DND-41 (cell line): ENCODE results near the gene GPR176.

Experiments
- ATAC-seq: fragments of 200-7000 bp; cut with Tn5 transposase; 3 replicates; pipeline ENCODE4 v1.9.1; 2021; ENCODE audit warnings: low read depth; ENCODE audit not compliant: insufficient read depth
- DNase-seq: peaks from one replicate; pipeline ENCODE4 v3.0.0-alpha.2; 2020
- H2AFZ ChIP-seq: 2 replicates; pipeline ENCODE4 v1.6.0; 2012; ENCODE audit warnings: low read depth, low read length
- H3K27ac ChIP-seq: 2 replicates; pipeline ENCODE4 v1.5.1; 2012; ENCODE audit warnings: low read length, inconsistent platforms
- H3K27me3 ChIP-seq: fragments of 200-600 bp; sonication (generic); 2 replicates; pipeline ENCODE4 v1.6.0; 2012; ENCODE audit warnings: low read length, mild to moderate bottlenecking, inconsistent platforms; ENCODE audit not compliant: insufficient read depth, poor library complexity
- H3K36me3 ChIP-seq: 2 replicates; pipeline ENCODE4 v1.5.1; 2012; ENCODE audit warnings: low read length, inconsistent platforms; ENCODE audit not compliant: insufficient read depth
- H3K4me1 ChIP-seq: 2 replicates; pipeline ENCODE4 v1.5.1; 2012; ENCODE audit warnings: mild to moderate bottlenecking, low read length; ENCODE audit not compliant: insufficient read depth
- H3K4me2 ChIP-seq: 2 replicates; pipeline ENCODE4 v1.6.0; 2012; ENCODE audit warnings: mild to moderate bottlenecking, moderate library complexity, low read length, inconsistent platforms; ENCODE audit not compliant: insufficient read depth
- H3K4me3 ChIP-seq, 2 experiments: fragments of 200-600 bp in 1 of 2; shearing (Covaris generic) in 1 of 2; 2 replicates each; pipeline ENCODE4 v1.5.1; 2012 to 2016; ENCODE audit warnings: inconsistent platforms in 2 of 2, low read length in 2 of 2, mild to moderate bottlenecking in 2 of 2, low read depth in 1 of 2, moderate library complexity in 1 of 2
- H3K79me2 ChIP-seq: 2 replicates; pipeline ENCODE4 v1.6.0; 2012; ENCODE audit warnings: low read length, inconsistent platforms; ENCODE audit not compliant: insufficient read depth
- H3K9ac ChIP-seq: 2 replicates; pipeline ENCODE4 v1.6.0; 2012; ENCODE audit warnings: low read depth, mild to moderate bottlenecking, inconsistent platforms, low read length, moderate library complexity
- H3K9me3 ChIP-seq: 2 replicates; pipeline ENCODE4 v1.5.1; 2012; ENCODE audit warnings: low read length, moderate library complexity, mild to moderate bottlenecking, inconsistent platforms; ENCODE audit not compliant: insufficient read depth, severe bottlenecking
- H4K20me1 ChIP-seq: 2 replicates; pipeline ENCODE4 v1.6.0; 2012; ENCODE audit warnings: low read length; ENCODE audit not compliant: insufficient read depth
- EZH2 ChIP-seq: IDR thresholded peaks from 3 replicates; pipeline ENCODE4 v1.6.1; 2012; ENCODE audit warnings: borderline replicate concordance, low read depth, mild to moderate bottlenecking, moderate library complexity, low read length, inconsistent platforms; ENCODE audit not compliant: severe bottlenecking
- TF ChIP-seq, protein P1 (sequence below): IDR thresholded peaks from 2 replicates; pipeline ENCODE4 v1.5.1; 2012; ENCODE audit warnings: borderline replicate concordance, low read length, moderate library complexity, mild to moderate bottlenecking; ENCODE audit not compliant: poor library complexity, severe bottlenecking; ENCODE audit errors: extremely low read depth

The GPR176 gene

DNA sequence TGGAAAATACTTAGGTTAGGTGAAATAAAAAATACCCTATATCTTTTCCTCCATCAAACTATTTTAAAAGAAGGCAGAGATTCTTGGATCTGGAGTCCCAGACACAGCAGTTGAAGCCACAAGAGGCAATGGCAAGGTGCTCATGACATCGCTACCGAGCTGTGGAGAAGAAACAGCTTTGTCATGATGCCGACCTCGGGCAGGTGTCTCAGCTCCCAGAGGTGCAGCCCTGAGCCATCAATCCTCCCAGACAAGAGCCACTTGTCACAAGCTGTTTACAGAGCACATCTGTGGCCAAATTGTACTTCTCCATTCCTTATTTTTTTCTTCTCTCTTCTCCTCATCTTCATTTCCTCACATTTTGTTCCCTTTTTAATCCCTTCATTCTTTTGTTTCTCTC lies 50.8 kb downstream of the GPR176 start:
- no peaks in the 10 kb centered on the region for H3K4me1 ChIP-seq

DNA sequence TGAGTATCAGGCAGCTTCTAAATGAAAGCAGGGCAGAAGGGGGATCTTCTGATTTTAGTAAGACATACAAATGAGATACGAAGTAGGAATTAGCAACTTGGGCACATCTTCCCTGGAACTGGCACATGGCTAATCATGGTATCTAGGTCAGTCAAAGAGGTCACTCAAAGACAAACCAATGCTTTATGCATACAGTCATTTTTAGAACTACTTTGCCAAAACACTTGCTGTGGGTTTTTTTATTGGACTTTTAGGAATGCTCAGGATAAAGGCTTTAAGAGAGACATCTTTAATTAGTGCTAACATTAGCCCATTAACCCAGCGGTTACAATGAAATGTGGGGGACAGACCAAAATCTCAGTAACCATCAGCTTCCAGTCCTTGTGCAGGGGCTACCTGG lies 51.7 kb downstream of the GPR176 start:
- peaks cover 14% of the 10 kb centered on the region for H3K27me3 ChIP-seq
- H3K9me3 ChIP-seq = no peaks in the 10 kb centered on the region
- DNase-seq (no peak), ATAC-seq (no peak)
- no peak overlapping the region for H3K27ac ChIP-seq
- TF ChIP-seq, protein P1, sequence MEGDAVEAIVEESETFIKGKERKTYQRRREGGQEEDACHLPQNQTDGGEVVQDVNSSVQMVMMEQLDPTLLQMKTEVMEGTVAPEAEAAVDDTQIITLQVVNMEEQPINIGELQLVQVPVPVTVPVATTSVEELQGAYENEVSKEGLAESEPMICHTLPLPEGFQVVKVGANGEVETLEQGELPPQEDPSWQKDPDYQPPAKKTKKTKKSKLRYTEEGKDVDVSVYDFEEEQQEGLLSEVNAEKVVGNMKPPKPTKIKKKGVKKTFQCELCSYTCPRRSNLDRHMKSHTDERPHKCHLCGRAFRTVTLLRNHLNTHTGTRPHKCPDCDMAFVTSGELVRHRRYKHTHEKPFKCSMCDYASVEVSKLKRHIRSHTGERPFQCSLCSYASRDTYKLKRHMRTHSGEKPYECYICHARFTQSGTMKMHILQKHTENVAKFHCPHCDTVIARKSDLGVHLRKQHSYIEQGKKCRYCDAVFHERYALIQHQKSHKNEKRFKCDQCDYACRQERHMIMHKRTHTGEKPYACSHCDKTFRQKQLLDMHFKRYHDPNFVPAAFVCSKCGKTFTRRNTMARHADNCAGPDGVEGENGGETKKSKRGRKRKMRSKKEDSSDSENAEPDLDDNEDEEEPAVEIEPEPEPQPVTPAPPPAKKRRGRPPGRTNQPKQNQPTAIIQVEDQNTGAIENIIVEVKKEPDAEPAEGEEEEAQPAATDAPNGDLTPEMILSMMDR = no peak
- no peak for TF ChIP-seq EZH2
- no peak overlapping the region for H3K4me2 ChIP-seq
- no peaks in the 10 kb centered on the region for H4K20me1 ChIP-seq
- H3K79me2 ChIP-seq = no peaks in the 10 kb centered on the region
- no peak overlapping the region for H3K9ac ChIP-seq
- H2AFZ ChIP-seq = no peak overlapping the region
- H3K36me3 ChIP-seq = no peaks in the 10 kb centered on the region
- H3K4me3 ChIP-seq = no peak overlapping the region
- H3K4me1 ChIP-seq = no peaks in the 10 kb centered on the region

More for the DNA sequence above, 50.8 kb downstream of the GPR176 start:
- peaks cover 14% of the 10 kb centered on the region for H3K27me3 ChIP-seq
- TF ChIP-seq EZH2 = no peak
- TF ChIP-seq, protein P1 = no peak
- no peak overlapping the region for H3K9ac ChIP-seq
- H3K79me2 ChIP-seq = no peaks in the 10 kb centered on the region
- no peak overlapping the region for H3K4me3 ChIP-seq
- no peak overlapping the region for H3K4me2 ChIP-seq
- H3K36me3 ChIP-seq = no peaks in the 10 kb centered on the region
- ATAC-seq (no peak), DNase-seq (no peak)
- no peaks in the 10 kb centered on the region for H4K20me1 ChIP-seq
- H2AFZ ChIP-seq = no peak overlapping the region
- H3K27ac ChIP-seq = no peak overlapping the region
- no peaks in the 10 kb centered on the region for H3K9me3 ChIP-seq

DNA sequence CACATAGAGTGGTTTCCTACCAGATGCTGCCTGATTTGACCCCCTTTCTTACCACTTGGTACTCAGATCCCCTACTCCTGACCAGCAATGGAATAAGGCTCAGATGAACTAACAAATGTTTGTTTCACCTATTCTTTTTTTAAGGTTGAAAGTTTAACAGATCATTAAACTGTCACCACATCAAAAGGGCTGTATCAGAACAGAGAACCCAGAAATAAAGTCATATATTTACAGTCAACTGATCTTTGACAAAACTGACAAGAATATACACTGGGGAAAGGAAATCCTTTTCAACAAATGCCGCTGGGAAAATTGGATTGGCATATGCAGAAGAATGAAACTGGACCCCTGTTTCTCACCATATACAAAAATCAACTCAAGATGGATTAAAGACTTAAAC lies 56.0 kb downstream of the GPR176 start:
- Histone ChIP-seq H3K79me2 (no peaks in the 10 kb centered on the region), H3K4me2 (no peak overlapping the region), H3K27me3 (peaks cover 14% of the 10 kb centered on the region), H2AFZ (no peak overlapping the region), H3K9ac (no peak overlapping the region), H3K4me1 (no peaks in the 10 kb centered on the region), H3K4me3 (no peak overlapping the region), H3K9me3 (no peaks in the 10 kb centered on the region), H3K27ac (no peak overlapping the region), H4K20me1 (no peaks in the 10 kb centered on the region), H3K36me3 (no peaks in the 10 kb centered on the region)
- DNase-seq (no peak), ATAC-seq (no peak)
- TF ChIP-seq EZH2 = no peak
- TF ChIP-seq, protein P1 = no peak

DNA sequence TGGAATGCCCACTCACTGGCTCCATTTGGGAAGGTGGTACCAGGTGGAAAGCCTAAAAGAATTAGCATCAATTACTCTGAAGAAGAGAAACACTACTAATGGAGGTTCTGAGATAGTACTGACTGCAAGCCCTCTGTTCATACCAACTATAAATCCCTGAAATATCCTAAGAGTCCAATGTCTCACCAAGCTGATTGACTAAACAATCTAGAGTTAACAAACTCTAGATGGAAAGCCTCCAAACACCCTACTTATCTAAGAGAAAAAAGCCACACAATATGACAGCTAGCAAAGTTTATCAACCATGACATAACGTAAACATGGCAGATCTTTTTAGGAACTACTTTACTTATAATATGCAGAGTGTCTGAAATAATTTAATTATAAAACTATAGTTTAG lies 59.2 kb downstream of the GPR176 start:
- no peaks in the 10 kb centered on the region for H3K79me2 ChIP-seq
- TF ChIP-seq, protein P1 = no peak
- no peak for TF ChIP-seq EZH2
- H3K4me2 ChIP-seq = no peak overlapping the region
- H4K20me1 ChIP-seq = no peaks in the 10 kb centered on the region
- no peaks in the 10 kb centered on the region for H3K9me3 ChIP-seq
- peaks cover 2% of the 10 kb centered on the region for H3K27me3 ChIP-seq
- ATAC-seq (no peak), DNase-seq (no peak)
- H3K9ac ChIP-seq = no peak overlapping the region
- no peaks in the 10 kb centered on the region for H3K36me3 ChIP-seq
- no peak overlapping the region for H3K27ac ChIP-seq
- H3K4me1 ChIP-seq = no peaks in the 10 kb centered on the region
- H3K4me3 ChIP-seq = no peak overlapping the region
- no peak overlapping the region for H2AFZ ChIP-seq
